Thymus (tissue), 11 donors: ENCODE results near the gene CNIH3. TPM values are rescaled to one million over a fixed set of nuclear protein-coding genes. Genes with fewer than 3 reads are reported as not detected.
"Not testable (repeated sequence)": the region's sequence is repeated elsewhere in the genome, so short reads cannot be mapped to it uniquely, and the experiment has no call there.

Experiments used
- DNase-seq, 9 donors: peaks; one replicate each; pipeline ENCODE4 v3.0.0-alpha.2; 2013; ENCODE audit warnings: low spot score in 9 of 9, low read depth in 6 of 9, missing footprints in 1 of 9
- H3K27ac ChIP-seq, 2 donors: one replicate each; pipeline ENCODE4 v1.5.1; 2013; ENCODE audit warnings: control low read depth in 1 of 2, low read depth in 1 of 2, low read length in 1 of 2, mild to moderate bottlenecking in 1 of 2, moderate library complexity in 1 of 2
- H3K27me3 ChIP-seq, 2 donors: one replicate each; pipeline ENCODE4 v1.5.1; 2013; ENCODE audit warnings: low read length in 1 of 2; ENCODE audit not compliant: control insufficient read depth in 2 of 2, insufficient read depth in 1 of 2
- H3K36me3 ChIP-seq, 2 donors: one replicate each; pipeline ENCODE4 v1.5.1; 2013; ENCODE audit warnings: low read length in 1 of 2, mild to moderate bottlenecking in 1 of 2, moderate library complexity in 1 of 2; ENCODE audit not compliant: control insufficient read depth in 2 of 2, insufficient read depth in 2 of 2
- H3K4me1 ChIP-seq, 2 donors: one replicate each; pipeline ENCODE4 v1.5.1; 2013; ENCODE audit warnings: low read length in 2 of 2; ENCODE audit not compliant: control insufficient read depth in 2 of 2, insufficient read depth in 2 of 2
- H3K4me3 ChIP-seq, 2 donors: one replicate each; pipeline ENCODE4 v1.5.1; 2013; ENCODE audit warnings: low read length in 2 of 2, control low read depth in 1 of 2, mild to moderate bottlenecking in 1 of 2
- H3K9me3 ChIP-seq, 2 donors: one replicate each; pipeline ENCODE4 v1.5.1; 2013; ENCODE audit warnings: low read length in 1 of 2, mild to moderate bottlenecking in 1 of 2; ENCODE audit not compliant: control insufficient read depth in 2 of 2, insufficient read depth in 1 of 2
- WGBS: extraction: QIAGEN DNeasy Blood & Tissue Kit; methylation state at CpG from one replicate; pipeline ENCODE4 v1.1.7; 2013; 5-methylcytosine and 5-hydroxymethylcytosine counted together
- polyA plus RNA-seq: library from polyadenylated mRNA; stranded (reverse); fragments of 200-250 nt; gene quantifications from one replicate; pipeline ENCODE4 v1.2.3, GENCODE V29; 2013
- total RNA-seq: library from RNA; stranded (reverse); fragments of 120-200 nt; gene quantifications from one replicate; pipeline ENCODE4 v1.2.4, GENCODE V29; 2013
- donor health status: healthy.

CNIH3 gene
- total and polyA plus RNA-seq, 2 donors, result 2.2 to 2.3 TPM

GRCh38 chr1:224710196-224710595 is 94.1 kb downstream of the CNIH3 start:
- Histone ChIP-seq H3K9me3 (no peaks in the 10 kb centered on the region), H3K4me1 (no peaks in the 10 kb centered on the region), H3K4me3 (no peak overlapping the region), H3K27me3 (no peaks in the 10 kb centered on the region), H3K27ac (no peak overlapping the region), H3K36me3 (no peaks in the 10 kb centered on the region)
- no peak for DNase-seq
- 93% methylated on average over 3 of the region's 3 CpGs for WGBS

GRCh38 chr1:224711231-224711756 is 95.2 kb downstream of the CNIH3 start:
- H3K36me3 ChIP-seq, H3K9me3 ChIP-seq, DNase-seq, H3K4me3 ChIP-seq, H3K4me1 ChIP-seq, H3K27me3 ChIP-seq, H3K27ac ChIP-seq: not testable (repeated sequence)
- WGBS, result 83% methylated on average over 4 of the region's 4 CpGs

- Histone ChIP-seq H3K4me3 (no peak overlapping the region), H3K27ac (no peak overlapping the region), H3K4me1 (peaks cover 0 to 3% of the 10 kb centered on the region in 2 donors), H3K27me3 (no peaks in the 10 kb centered on the region), H3K36me3 (no peaks in the 10 kb centered on the region), H3K9me3 (no peaks in the 10 kb centered on the region)
- DNase-seq, result no peak
- WGBS, result 98% methylated on average over 3 of the region's 3 CpGs
These were observed 95.8 kb downstream of the CNIH3 start for GRCh38 chr1:224711876-224712275.

- H3K9me3 ChIP-seq, result no peaks in the 10 kb centered on the region
- H3K4me3 ChIP-seq, result no peak overlapping the region
- peaks cover 0 to 8% of the 10 kb centered on the region in 2 donors for H3K4me1 ChIP-seq
- no peak for DNase-seq
- no peaks in the 10 kb centered on the region for H3K27me3 ChIP-seq
- H3K36me3 ChIP-seq, result no peaks in the 10 kb centered on the region
- WGBS, result 97% methylated on average over 1 of the region's 1 CpG
- H3K27ac ChIP-seq, result no peak overlapping the region
These were observed 97.1 kb downstream of the CNIH3 start for GRCh38 chr1:224713228-224713627.

GRCh38 chr1:224714553-224714952 is 98.4 kb downstream of the CNIH3 start:
- no peaks in the 10 kb centered on the region for H3K9me3 ChIP-seq
- H3K4me1 ChIP-seq, result peaks cover 0 to 17% of the 10 kb centered on the region in 2 donors
- no peak overlapping the region for H3K4me3 ChIP-seq
- DNase-seq, result no peak
- no peak overlapping the region for H3K27ac ChIP-seq
- H3K36me3 ChIP-seq, result no peaks in the 10 kb centered on the region
- WGBS, result 97% methylated on average over 6 of the region's 6 CpGs
- H3K27me3 ChIP-seq, result no peaks in the 10 kb centered on the region

- peak in 1 of 9 donors; percentile 44 for DNase-seq
- no peaks in the 10 kb centered on the region for H3K36me3 ChIP-seq
- 6% methylated on average over 9 of the region's 9 CpGs for WGBS
- peak overlapping the region in 1 of 2 donors; percentile 10 for H3K27ac ChIP-seq
- no peaks in the 10 kb centered on the region for H3K27me3 ChIP-seq
- H3K4me3 ChIP-seq, result no peak overlapping the region
- H3K9me3 ChIP-seq, result no peaks in the 10 kb centered on the region
- peaks cover 0 to 28% of the 10 kb centered on the region in 2 donors for H3K4me1 ChIP-seq
These were observed 102.4 kb downstream of the CNIH3 start for GRCh38 chr1:224718470-224719053.

GRCh38 chr1:224719716-224720115 is 103.6 kb downstream of the CNIH3 start:
- no peak overlapping the region for H3K4me3 ChIP-seq
- peaks cover 0 to 28% of the 10 kb centered on the region in 2 donors for H3K4me1 ChIP-seq
- no peak for DNase-seq
- no peaks in the 10 kb centered on the region for H3K36me3 ChIP-seq
- 87% methylated on average over 4 of the region's 4 CpGs for WGBS
- no peaks in the 10 kb centered on the region for H3K27me3 ChIP-seq
- no peak overlapping the region for H3K27ac ChIP-seq
- H3K9me3 ChIP-seq, result no peaks in the 10 kb centered on the region

GRCh38 chr1:224720216-224720615 is 104.1 kb downstream of the CNIH3 start:
- Histone ChIP-seq H3K27me3 (no peaks in the 10 kb centered on the region), H3K36me3 (no peaks in the 10 kb centered on the region), H3K4me1 (peaks cover 0 to 28% of the 10 kb centered on the region in 2 donors), H3K9me3 (no peaks in the 10 kb centered on the region), H3K4me3 (no peak overlapping the region), H3K27ac (no peak overlapping the region)
- 39% methylated on average over 5 of the region's 5 CpGs for WGBS
- DNase-seq, result no peak

GRCh38 chr1:224721000-224721399 is 104.9 kb downstream of the CNIH3 start:
- Histone ChIP-seq H3K36me3 (no peaks in the 10 kb centered on the region), H3K9me3 (no peaks in the 10 kb centered on the region), H3K4me3 (no peak overlapping the region), H3K4me1 (peaks cover 0 to 28% of the 10 kb centered on the region in 2 donors), H3K27ac (no peak overlapping the region), H3K27me3 (no peaks in the 10 kb centered on the region)
- 98% methylated on average over 7 of the region's 7 CpGs for WGBS
- DNase-seq, result no peak
